Measurements from ENCODE around the gene ST6GALNAC6.

DNA sequence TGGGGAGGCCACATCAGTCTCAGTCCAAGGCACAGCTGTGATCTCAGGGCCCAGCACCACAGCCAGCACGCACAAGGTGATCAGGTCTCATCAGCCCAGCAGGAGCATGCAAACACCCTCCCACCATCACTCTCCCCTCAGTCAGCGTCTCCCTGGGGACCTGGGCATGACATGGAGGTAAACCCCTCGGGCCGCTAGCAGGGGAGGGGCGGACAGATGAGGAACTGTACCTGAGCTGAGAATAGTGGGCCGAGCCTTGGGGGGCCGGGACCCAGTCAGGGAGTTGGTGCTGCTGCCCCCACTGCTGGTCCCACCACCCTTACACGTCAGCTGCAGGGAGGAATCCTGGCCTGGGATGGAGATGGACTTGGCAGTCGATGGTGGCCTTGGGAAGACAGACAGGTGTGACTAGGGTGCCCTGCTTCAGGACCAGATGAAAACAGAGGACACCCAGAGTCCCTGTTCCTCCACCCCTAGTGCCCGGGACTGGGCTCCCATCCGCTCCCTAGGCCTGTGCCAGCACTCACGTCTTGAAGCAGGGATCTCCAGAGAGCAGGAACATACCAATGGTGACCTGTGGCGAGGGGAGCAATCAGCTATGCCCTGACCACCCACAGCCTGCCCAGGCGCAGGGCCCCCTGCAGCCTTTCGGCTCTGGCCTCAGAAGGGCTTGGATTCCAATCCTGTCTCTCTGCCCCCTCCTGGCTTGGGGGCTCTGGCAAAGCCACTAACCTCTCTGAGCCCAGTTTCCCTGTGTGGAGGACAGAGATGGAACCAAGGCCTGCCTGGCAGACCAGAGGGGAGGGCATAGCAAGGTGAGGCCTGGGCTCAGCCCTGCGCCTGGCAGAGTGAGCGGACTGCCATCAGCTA lies 48.7 kb upstream of the ST6GALNAC6 start:
- TF ChIP-seq, protein P1, sequence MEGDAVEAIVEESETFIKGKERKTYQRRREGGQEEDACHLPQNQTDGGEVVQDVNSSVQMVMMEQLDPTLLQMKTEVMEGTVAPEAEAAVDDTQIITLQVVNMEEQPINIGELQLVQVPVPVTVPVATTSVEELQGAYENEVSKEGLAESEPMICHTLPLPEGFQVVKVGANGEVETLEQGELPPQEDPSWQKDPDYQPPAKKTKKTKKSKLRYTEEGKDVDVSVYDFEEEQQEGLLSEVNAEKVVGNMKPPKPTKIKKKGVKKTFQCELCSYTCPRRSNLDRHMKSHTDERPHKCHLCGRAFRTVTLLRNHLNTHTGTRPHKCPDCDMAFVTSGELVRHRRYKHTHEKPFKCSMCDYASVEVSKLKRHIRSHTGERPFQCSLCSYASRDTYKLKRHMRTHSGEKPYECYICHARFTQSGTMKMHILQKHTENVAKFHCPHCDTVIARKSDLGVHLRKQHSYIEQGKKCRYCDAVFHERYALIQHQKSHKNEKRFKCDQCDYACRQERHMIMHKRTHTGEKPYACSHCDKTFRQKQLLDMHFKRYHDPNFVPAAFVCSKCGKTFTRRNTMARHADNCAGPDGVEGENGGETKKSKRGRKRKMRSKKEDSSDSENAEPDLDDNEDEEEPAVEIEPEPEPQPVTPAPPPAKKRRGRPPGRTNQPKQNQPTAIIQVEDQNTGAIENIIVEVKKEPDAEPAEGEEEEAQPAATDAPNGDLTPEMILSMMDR (IDR thresholded peaks at IDR 0.05; ENCODE audit: control extremely low read depth in 1 of 3, insufficient read depth in 1 of 3, low read depth in 1 of 3, low read length in 3 of 3), result no peak
- no peak for TF ChIP-seq BACH1 (IDR thresholded peaks at IDR 0.05; ENCODE audit: low read length)
- no peak for TF ChIP-seq YY1 (IDR thresholded peaks at IDR 0.05; ENCODE audit: low read depth, low read length)
- TF ChIP-seq BRCA1 (IDR thresholded peaks at IDR 0.05; ENCODE audit: low read depth, low read length), result no peak
- no peak for TF ChIP-seq ZNF274 (IDR thresholded peaks at IDR 0.05; ENCODE audit: borderline replicate concordance, extremely low read depth, low read length)
- TF ChIP-seq POLR2A (IDR thresholded peaks at IDR 0.05; ENCODE audit: control extremely low read depth in 1 of 2, low read depth in 2 of 2, low read length in 2 of 2), result no peak
- TF ChIP-seq, protein P2, sequence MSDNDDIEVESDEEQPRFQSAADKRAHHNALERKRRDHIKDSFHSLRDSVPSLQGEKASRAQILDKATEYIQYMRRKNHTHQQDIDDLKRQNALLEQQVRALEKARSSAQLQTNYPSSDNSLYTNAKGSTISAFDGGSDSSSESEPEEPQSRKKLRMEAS (IDR thresholded peaks at IDR 0.05), result no peak
- no peak for TF ChIP-seq RBBP5 (IDR thresholded peaks at IDR 0.05; ENCODE audit: borderline replicate concordance, low read depth, low read length)
